GM21529 (cell line): ENCODE measurements around the gene TMEM178B.

Source experiments
- ATAC-seq: cut with Tn5 transposase; IDR thresholded peaks from one replicate; pipeline ENCODE4 v1.9.1; 2021; ENCODE audit not compliant: unreplicated experiment

Gene TMEM178B

GRCh38 chr7:141511676-141512396 is 438.0 kb downstream of the TMEM178B start:
- ATAC-seq: no peak

DNA sequence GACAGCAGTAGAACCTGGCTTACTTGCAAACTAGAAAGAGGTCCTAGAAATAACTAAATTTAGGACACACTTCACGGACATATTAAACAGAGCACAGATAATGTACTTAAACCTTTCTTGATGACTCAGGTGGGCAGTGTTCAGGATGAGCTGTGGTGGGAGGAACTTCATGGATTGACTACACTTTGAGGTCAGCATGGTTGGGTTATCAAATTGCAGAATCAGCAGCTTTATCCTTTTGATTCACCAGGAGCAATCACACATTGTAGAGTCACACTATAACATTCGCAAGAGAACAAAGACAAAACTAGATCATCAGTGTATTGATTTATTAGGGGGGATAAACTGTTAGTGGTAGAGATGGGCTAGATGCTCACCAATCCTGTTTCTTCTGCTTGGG is 438.7 kb downstream of the TMEM178B start:
- ATAC-seq: no peak

GRCh38 chr7:141513720-141514119 is 439.9 kb downstream of the TMEM178B start:
- ATAC-seq: no peak

DNA sequence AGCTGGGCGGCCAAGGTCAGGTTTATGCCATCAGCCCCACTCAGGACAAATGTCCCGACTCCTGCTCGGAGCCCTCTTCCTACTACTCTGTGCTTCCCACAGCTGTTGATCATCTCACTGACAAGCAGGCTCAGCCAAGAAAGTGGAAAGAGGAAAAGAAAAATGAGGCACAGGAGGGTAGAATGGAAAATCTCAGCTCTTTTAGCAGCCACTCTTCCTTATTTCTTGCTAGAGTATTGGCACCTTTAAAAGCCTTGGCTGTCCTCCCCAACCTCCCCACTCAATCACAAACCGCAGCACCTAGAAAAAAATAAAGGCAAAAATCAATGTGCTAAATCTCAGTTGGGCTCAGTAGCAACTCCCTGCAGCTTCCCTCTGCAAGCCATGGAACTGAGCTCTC is 442.1 kb downstream of the TMEM178B start:
- no peak for ATAC-seq

- ATAC-seq: no peak
Measured at GRCh38 chr7:141519623-141520022, 445.8 kb downstream of the TMEM178B start.

DNA sequence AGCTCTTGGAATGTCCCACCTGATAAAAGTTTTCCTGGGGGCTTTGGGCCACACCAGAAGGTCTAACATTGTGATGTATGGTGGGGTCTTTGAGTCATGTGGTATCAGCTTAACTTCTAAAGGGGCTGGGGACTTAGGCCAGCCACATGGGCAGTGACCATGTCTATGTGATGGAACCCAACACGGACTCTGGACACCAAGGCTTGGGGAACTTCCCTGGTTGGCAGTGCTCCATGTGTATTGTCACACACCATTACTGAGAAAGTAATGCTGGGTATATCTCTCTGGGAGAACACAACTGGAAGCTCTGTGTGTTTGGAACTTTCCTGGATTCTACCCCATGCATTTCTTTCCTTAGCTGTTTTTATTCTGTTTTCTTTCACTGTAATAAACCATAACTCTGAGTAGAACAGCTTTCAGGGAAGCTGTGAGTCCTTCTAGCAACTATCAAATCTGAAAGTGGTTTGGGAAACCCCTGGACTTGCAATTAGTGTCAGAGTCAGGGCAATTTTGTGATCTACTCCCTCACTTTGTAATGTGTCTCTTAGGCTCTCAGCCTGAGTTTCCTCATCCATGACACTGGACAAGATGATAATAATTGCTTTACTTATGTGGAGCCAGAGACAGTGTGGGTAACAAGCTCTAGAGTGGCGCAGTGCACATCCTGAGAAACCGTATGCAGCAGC is 448.9 kb downstream of the TMEM178B start:
- no peak for ATAC-seq

DNA sequence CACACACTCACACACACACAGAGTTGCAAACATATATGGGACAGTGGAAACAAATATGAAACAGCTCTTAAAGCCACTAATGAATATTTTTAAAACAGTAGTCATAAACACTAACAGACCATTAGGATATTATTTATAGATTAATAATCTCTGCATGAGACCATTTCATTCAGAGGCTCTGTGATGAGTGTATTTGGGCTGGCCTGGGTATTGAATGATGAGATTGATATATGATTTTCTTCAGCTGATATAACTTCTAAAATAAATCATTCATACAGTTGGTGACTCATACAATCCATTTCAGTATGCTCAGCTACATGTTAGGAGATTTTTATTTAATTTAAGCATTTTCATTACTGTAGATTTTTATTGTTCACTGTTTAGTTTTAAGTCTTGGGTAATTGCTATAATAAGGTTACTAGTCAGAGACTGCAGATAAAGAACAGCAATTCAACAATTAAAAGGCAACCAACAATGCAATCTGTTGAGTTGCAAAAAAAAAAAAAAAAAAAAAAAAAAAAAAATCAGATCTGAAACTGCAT is 452.2 kb downstream of the TMEM178B start:
- no peak for ATAC-seq

DNA sequence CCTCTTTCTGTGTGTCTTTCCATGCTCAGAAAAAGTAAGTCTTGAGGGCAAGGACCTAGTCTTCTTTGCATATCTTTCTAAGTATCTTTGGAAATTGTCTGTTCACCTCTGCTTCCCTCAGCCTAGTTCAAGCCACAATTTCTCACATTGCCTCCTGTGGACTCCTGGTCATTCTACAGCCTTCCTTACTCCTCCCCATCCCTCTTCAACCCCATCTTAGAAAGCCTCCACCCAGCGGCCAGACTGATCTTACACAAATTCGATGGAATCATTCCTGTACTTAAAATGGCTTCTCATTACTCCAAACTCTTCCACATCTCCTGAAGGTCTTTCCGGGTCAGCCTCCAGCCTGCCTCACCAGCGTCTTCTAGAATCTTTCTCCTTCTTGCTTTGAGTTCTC is 453.2 kb downstream of the TMEM178B start:
- ATAC-seq: no peak

DNA sequence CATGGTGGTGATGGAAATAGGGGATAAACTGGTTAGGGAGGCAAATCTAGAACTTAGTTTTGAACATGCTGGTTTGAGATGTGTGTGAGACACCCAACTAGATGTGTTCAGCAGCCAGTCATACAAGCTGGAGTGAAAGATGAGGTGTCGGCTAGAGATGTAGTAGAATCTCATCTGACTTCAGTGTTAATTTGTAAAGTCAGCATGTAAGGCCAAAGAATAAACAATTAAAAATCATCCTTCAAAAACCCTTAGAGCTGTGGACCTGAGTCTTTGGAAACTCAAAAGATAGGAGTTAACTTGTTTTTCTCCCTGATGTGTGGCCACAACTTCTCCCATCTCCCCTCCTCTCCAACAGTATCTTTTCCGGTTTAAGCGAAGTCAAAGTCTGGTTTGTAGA is 454.5 kb downstream of the TMEM178B start:
- ATAC-seq: no peak
